Fibroblast of villous mesenchyme (primary cell): ENCODE measurements around the gene PHF21B. TPM values are rescaled to one million over a fixed set of nuclear protein-coding genes. Genes with fewer than 3 reads are reported as not detected.

ENCODE experiments used
- DNase-seq: peaks from one replicate; pipeline ENCODE4 v3.0.0-alpha.2; 2010; ENCODE audit warnings: low read depth
- H3K4me3 ChIP-seq: 2 replicates; pipeline ENCODE4 v1.5.1; 2011; ENCODE audit warnings: low read depth, mild to moderate bottlenecking, low read length
- CTCF ChIP-seq: IDR thresholded peaks from 2 replicates; pipeline ENCODE4 v1.5.1; 2012; ENCODE audit warnings: low read depth, mild to moderate bottlenecking, low read length; ENCODE audit not compliant: insufficient read depth
- total RNA-seq: library from RNA; depleted of rRNA; stranded (reverse); fragments of >200 nt; gene quantifications from 2 replicates; pipeline ENCODE4 v1.2.3, GENCODE V29; 2012

The PHF21B gene
- total RNA-seq, 1 donor = not detected

GRCh38 chr22:45019861-45020655 lies 10.3 kb upstream of the PHF21B start:
- no peak overlapping the region for H3K4me3 ChIP-seq
- DNase-seq = no peak
- no peak for TF ChIP-seq CTCF

- no peak for DNase-seq
- no peak overlapping the region for H3K4me3 ChIP-seq
- no peak for TF ChIP-seq CTCF
Measured at GRCh38 chr22:45014654-45015053, 4.8 kb upstream of the PHF21B start.

DNA sequence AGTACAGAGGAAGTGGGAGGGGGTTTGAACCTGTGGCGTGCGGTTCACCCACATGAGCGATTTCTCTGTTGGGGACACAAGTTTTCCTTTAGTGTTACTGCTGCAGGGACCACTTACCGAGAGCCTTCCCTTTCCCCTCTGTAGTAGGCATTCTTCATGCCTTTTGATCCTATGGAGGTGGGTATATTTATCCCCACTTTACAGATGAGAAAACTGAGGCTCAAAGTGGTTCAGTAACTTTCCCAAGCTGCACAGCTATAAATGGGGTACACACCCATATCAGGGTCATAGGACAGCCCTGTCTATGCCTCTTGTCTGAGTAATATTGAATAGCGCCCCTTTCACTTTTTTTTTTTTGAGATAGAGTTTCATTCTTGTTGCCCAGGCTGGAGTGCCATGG lies 3.3 kb upstream of the PHF21B start:
- no peak for DNase-seq
- TF ChIP-seq CTCF = no peak
- H3K4me3 ChIP-seq = no peak overlapping the region

- H3K4me3 ChIP-seq = peak overlapping the region; percentile 60
- DNase-seq = no peak
- TF ChIP-seq CTCF = no peak
Measured at GRCh38 chr22:45010532-45010900, 711 bp upstream of the PHF21B start.

DNA sequence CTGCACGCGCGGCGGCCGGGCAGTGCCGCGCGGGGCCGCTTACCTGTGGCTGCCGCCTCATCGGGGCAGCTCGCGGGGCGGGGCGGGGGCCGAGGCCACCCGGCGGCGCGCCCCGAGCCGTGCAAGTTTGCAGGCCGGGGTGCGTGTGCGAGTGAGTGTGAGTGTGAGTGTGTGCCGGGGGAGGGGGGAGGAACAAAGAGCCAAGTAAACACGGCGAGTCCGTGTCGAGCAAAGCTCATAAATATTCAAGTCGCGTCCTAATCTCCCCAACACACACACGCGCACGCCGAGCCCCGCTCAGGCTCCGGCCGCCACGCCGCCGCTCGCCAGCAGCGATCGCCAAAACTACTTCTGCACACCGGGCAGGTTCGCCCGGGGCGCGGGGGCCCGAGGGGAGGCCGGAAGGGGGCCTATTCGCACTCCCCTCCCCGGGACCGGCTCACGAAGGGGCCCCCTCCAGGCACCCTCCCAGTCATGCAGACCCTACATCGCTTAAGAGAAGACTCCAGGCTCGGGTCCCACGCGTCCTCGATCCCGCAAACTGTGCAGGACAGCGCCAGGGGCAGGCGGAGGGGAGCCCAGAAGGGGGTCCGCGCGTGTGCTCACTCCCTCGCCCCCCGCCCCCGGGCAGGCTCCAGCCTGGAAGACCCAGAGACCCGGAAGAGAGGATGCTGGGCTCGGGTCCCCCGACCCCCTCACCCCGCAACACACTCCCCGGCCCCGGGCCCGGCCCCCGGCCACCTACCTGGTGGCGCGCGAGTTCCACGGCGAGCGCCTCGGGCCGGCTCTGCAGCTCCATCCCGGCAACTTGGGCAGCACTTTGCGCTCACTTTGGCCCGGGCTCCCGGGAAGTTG lies 827 bp downstream of the PHF21B start:
- DNase-seq = peak; percentile 16
- H3K4me3 ChIP-seq = peak overlapping the region; percentile 18
- TF ChIP-seq CTCF = no peak

GRCh38 chr22:45008186-45008681 lies 1.6 kb downstream of the PHF21B start:
- peak overlapping the region; percentile 34 for H3K4me3 ChIP-seq
- TF ChIP-seq CTCF = no peak
- peak; percentile 14 for DNase-seq
